Stimulated activated CD8-positive, alpha-beta memory T cell treated with anti-CD3 and anti-CD28 coated beads, Interleukin-15, amount 100 ng/mL, for 24 hours (primary cell): Measurements from ENCODE around the gene LCORL.
"Not testable (repeated sequence)": the region's sequence is repeated elsewhere in the genome, so short reads cannot be mapped to it uniquely, and the experiment has no call there.

Experiments used
- DNase-seq: peaks from one replicate; pipeline ENCODE4 v3.0.0-alpha.2; 2020; ENCODE audit warnings: low read depth

LCORL gene

GRCh38 chr4:18020145-18020670 lies 1.3 kb downstream of the LCORL start:
- DNase-seq: no peak

DNA sequence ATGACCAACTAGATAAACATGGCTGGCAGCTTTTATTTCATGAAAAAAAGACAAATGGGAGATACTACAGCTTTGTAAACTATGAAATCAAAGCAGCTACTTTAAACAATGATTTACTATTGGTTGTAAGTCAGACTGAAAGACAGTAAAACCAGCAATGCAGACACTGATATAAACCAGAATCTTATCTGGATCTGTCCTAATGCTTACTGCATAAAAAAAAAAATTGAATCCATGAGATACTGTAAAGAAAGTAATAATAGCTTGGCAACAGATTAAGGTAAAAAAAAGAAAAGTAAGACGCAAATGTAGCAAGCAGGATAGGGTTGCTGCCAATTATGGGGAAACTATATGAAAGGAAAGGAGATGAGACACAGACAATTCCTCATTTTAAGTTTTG lies 7.3 kb downstream of the LCORL start:
- no peak for DNase-seq

DNA sequence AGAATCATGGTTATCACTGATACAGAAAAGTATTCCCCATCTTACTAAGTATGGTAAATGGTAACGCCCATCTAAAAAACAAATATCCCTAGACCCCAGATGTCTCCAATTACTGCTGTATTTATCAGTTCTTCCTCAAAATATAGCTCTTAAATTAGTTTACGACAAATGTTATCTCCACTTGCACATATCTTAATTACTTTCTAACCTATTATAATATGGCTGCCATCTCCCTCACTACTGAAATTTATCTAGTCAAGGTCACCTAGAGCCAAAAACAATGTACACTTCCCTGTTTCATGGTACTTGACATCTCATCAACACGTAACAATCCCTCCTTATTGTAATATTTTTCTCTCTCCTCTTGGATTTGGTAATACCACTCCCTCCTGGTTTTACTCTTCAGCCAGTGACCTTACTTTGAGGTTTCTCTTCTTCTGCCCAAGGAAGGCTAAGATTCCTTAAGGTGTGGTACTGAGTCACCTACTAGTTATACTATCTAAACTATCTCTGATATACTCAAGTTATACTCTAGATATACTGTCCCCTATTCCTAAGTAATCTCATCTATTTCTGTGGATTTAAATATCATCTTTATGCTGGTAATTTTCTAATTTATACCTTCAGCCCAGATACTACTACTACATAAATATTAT lies 8.6 kb downstream of the LCORL start:
- no peak for DNase-seq

- DNase-seq: no peak
Observed at GRCh38 chr4:18012134-18012806, 9.3 kb downstream of the LCORL start.

GRCh38 chr4:18007625-18008024 lies 13.9 kb downstream of the LCORL start:
- DNase-seq: no peak

GRCh38 chr4:18006432-18006831 lies 15.1 kb downstream of the LCORL start:
- not testable (repeated sequence) for DNase-seq

GRCh38 chr4:17997129-17997528 lies 24.4 kb downstream of the LCORL start:
- no peak for DNase-seq

- no peak for DNase-seq
Observed at GRCh38 chr4:17995165-17995564, 26.4 kb downstream of the LCORL start.

GRCh38 chr4:17985832-17986231 lies 35.7 kb downstream of the LCORL start:
- no peak for DNase-seq

DNA sequence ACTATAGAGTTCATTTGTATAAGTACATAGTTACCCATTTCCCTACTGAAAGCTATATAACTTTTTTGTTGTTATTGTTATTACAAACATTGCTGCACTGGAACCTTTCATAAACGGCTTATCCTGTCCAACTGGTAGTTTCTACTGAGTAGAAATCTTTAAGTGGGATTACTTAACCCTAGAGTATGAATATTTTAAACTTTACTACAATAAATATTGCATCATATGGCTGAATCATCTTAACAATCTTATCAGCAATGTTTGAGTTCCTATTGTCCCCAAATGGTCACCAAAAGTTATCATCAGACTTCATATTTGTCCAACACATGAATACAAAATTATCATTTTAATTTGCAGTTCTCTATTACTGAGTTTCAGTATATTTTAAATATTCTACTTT lies 40.5 kb downstream of the LCORL start:
- DNase-seq: no peak

- no peak for DNase-seq
Observed at GRCh38 chr4:17968721-17969120, 52.8 kb downstream of the LCORL start.

GRCh38 chr4:17967078-17967477 lies 54.5 kb downstream of the LCORL start:
- no peak for DNase-seq

- no peak for DNase-seq
Observed at GRCh38 chr4:17966312-17966711, 55.2 kb downstream of the LCORL start.

GRCh38 chr4:17964576-17964975 lies 57.0 kb downstream of the LCORL start:
- DNase-seq: no peak

GRCh38 chr4:17962171-17962570 lies 59.4 kb downstream of the LCORL start:
- no peak for DNase-seq

GRCh38 chr4:17961249-17961648 lies 60.3 kb downstream of the LCORL start:
- DNase-seq: no peak

- DNase-seq: no peak
Observed at GRCh38 chr4:17958181-17958580, 63.4 kb downstream of the LCORL start.

DNA sequence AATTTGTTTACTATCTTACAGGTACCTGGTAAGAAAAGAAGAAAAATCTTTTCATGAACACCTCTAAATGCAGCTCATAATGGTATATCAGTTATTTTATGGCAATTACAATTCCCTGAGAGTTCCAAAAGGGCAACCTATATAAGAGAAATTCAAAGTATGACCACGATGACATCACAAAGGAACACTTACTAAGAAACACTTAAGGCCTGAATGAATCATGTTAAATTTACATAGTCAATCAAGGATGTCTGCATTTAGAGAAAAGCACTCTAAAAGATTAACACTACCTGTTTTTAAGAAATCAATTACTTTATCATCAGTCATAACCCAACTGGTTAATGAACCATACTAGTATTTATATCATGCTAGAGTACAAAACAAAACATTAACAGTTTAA lies 63.9 kb downstream of the LCORL start:
- DNase-seq: no peak

DNA sequence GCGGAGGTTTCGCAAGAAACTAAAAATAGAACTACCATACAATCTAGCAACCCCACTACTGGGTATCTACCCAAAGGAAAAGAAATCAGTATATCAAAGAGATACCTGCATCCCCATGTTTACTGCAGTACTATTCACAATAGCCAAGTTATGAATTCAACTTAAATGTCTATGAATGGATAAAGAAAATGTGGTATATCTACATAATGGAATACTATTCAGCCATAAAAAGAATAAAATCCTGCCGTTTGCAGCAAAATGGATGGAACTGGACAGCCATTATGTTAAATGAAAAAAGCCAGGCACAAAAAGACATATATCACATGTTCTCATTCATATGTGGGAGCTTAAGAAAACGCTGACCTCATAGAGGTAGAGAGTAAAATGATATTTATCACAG lies 65.3 kb downstream of the LCORL start:
- DNase-seq: no peak

DNA sequence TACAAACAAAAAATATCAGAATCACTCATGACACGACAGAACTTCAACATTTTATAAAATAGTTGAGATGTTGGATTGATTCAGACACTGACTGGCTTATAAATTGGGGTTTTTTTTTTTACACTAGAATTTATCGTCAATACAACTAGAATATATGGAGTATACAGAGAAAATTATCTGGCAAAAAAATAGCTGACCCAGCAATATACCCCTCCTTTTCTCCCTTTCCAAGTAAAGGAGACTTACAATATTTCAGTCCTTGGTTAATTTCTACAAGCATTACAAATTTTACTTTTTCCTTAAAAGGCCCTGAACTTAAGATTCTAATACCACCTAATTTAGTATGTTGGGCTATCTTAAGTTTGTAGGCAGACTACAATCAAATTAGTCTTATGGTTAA lies 76.3 kb downstream of the LCORL start:
- no peak for DNase-seq

DNA sequence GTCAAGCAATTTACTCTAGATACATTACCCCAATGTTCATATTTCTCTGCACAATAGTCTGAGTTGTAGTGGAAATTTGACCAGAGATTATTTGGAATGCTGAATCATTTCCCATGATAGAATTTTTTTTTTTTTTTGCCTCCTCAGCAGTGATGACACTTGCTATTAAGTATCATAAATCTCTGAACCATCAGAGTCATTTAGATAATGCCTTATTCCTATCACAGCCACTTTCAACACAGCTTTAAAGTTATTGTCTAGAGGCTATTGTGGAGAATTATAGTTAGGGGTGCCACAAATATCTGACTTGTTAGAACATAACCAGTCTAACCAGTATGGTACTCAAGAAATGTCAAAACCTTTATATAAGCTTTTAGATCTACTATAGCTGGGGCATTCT lies 79.8 kb downstream of the LCORL start:
- no peak for DNase-seq

DNA sequence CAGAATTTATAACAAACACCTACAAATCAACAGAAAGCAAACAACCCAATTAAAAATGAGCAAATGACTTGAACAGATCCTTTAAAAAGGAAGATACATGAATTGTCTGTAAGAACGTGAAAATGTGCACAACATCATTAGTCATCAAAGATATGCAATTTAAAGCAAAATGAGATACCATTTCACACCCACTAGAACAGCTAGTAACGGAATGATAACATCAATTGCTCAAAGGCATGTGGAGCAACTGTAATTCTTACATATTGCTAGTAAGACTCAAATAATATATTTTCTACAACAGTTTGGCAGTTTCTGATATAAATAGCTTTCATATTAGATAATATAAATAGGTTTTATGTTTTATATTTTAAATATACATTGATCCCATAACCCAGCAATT lies 82.5 kb downstream of the LCORL start:
- DNase-seq: no peak

GRCh38 chr4:17934286-17934685 lies 87.3 kb downstream of the LCORL start:
- DNase-seq: no peak

GRCh38 chr4:17933126-17933525 lies 88.4 kb downstream of the LCORL start:
- no peak for DNase-seq
